HG02571 (cell line): ENCODE data around the gene RAB10.
"Not testable (repeated sequence)": the region's sequence is repeated elsewhere in the genome, so short reads cannot be mapped to it uniquely, and the experiment has no call there.

Experiments used
- ATAC-seq: cut with Tn5 transposase; IDR thresholded peaks from one replicate; pipeline ENCODE4 v1.9.1; 2021; ENCODE audit warnings: mild to moderate bottlenecking, moderate library complexity; ENCODE audit not compliant: unreplicated experiment

Gene RAB10

GRCh38 chr2:26033818-26034636, at the start of gene RAB10:
RAB10 (plus strand) TSS chr2:26034084; CDS start chr2:26034609, 525 bp downstream.
- peak; percentile 94 for ATAC-seq

GRCh38 chr2:25988134-25988533, 45.8 kb upstream of the RAB10 start:
- ATAC-seq, result no peak

GRCh38 chr2:25989154-25989553, 44.7 kb upstream of the RAB10 start:
- ATAC-seq, result no peak

GRCh38 chr2:25991965-25992364, 41.9 kb upstream of the RAB10 start:
- no peak for ATAC-seq

- no peak for ATAC-seq
Measured at GRCh38 chr2:25992556-25992955, 41.3 kb upstream of the RAB10 start.

- ATAC-seq, result no peak
Measured at GRCh38 chr2:25993049-25993448, 40.8 kb upstream of the RAB10 start.

GRCh38 chr2:25994509-25994908, 39.4 kb upstream of the RAB10 start:
- ATAC-seq, result no peak

- ATAC-seq, result no peak
Measured at GRCh38 chr2:25996844-25997243, 37.0 kb upstream of the RAB10 start.

GRCh38 chr2:25998816-25999383, 35.0 kb upstream of the RAB10 start:
- ATAC-seq, result not testable (repeated sequence)

- not testable (repeated sequence) for ATAC-seq
Measured at GRCh38 chr2:25999406-25999805, 34.5 kb upstream of the RAB10 start.

- ATAC-seq, result no peak
Measured at GRCh38 chr2:26000561-26001082, 33.3 kb upstream of the RAB10 start.

GRCh38 chr2:26001743-26002351, 32.0 kb upstream of the RAB10 start:
- no peak for ATAC-seq

GRCh38 chr2:26002632-26003310, 31.1 kb upstream of the RAB10 start:
- no peak for ATAC-seq

- no peak for ATAC-seq
Measured at GRCh38 chr2:26008095-26008494, 25.8 kb upstream of the RAB10 start.

- ATAC-seq, result no peak
Measured at GRCh38 chr2:26008851-26009566, 24.9 kb upstream of the RAB10 start.

GRCh38 chr2:26009567-26009963, 24.3 kb upstream of the RAB10 start:
- ATAC-seq, result no peak

- ATAC-seq, result no peak
Measured at GRCh38 chr2:26010943-26011342, 22.9 kb upstream of the RAB10 start.

GRCh38 chr2:26011609-26011989, 22.3 kb upstream of the RAB10 start:
- no peak for ATAC-seq

- ATAC-seq, result no peak
Measured at GRCh38 chr2:26011990-26012856, 21.7 kb upstream of the RAB10 start.

- no peak for ATAC-seq
Measured at GRCh38 chr2:26013668-26014067, 20.2 kb upstream of the RAB10 start.
